Omental fat pad (tissue), 4 donors: ENCODE data around the gene XPC. TPM values are rescaled to one million over a fixed set of nuclear protein-coding genes. Genes with fewer than 3 reads are reported as not detected.

Experiments used
- ATAC-seq: fragments of 150-250 bp; one replicate; pipeline ENCODE4 v1.9.1; 2016; ENCODE audit warnings: mild to moderate bottlenecking, moderate library complexity; ENCODE audit not compliant: low FRiP score
- DNase-seq: peaks from one replicate; pipeline ENCODE4 v3.0.0-alpha.2; 2019; ENCODE audit warnings: low spot score
- total RNA-seq, 4 donors: library from RNA; depleted of rRNA; stranded (reverse); fragments of >200 nt; gene quantifications; one replicate each; pipeline ENCODE4 v1.1.0, GENCODE V29; 2016
- TF ChIP-seq, protein P1 (sequence below), 3 donors: fragments of 450-650 bp; IDR thresholded peaks; one replicate each; pipeline ENCODE4 v1.5.1; 2016 to 2017; ENCODE audit warnings: antibody characterized with exemption in 3 of 3, mild to moderate bottlenecking in 3 of 3, moderate library complexity in 2 of 3

The XPC gene
- total RNA-seq, 4 donors from 2014 or later: 26.5 to 47.8 (median 33.8) TPM

DNA sequence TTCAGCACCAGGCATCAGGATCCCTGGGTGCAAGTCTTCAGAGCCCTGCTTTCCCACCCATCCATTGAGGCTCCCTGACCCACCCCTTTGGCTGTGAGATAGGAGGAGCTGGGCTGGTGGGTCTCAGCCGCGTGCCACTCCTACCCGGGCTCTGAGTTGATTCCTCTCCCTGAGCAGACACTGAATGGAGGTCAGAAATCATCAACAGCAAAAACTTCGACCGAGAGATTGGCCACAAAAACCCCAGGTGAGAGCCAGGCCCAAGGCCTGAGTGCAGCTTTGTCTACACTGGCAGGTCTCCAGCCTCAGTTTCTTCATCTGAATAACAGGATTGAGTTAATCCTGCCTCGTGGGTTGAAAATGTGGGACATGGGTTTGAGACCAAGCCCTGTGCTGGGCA is 45.7 kb downstream of the XPC start:
- TF ChIP-seq, protein P1, sequence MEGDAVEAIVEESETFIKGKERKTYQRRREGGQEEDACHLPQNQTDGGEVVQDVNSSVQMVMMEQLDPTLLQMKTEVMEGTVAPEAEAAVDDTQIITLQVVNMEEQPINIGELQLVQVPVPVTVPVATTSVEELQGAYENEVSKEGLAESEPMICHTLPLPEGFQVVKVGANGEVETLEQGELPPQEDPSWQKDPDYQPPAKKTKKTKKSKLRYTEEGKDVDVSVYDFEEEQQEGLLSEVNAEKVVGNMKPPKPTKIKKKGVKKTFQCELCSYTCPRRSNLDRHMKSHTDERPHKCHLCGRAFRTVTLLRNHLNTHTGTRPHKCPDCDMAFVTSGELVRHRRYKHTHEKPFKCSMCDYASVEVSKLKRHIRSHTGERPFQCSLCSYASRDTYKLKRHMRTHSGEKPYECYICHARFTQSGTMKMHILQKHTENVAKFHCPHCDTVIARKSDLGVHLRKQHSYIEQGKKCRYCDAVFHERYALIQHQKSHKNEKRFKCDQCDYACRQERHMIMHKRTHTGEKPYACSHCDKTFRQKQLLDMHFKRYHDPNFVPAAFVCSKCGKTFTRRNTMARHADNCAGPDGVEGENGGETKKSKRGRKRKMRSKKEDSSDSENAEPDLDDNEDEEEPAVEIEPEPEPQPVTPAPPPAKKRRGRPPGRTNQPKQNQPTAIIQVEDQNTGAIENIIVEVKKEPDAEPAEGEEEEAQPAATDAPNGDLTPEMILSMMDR (IDR thresholded peaks at IDR 0.05): no peak
- ATAC-seq (no peak), DNase-seq (no peak)

DNA sequence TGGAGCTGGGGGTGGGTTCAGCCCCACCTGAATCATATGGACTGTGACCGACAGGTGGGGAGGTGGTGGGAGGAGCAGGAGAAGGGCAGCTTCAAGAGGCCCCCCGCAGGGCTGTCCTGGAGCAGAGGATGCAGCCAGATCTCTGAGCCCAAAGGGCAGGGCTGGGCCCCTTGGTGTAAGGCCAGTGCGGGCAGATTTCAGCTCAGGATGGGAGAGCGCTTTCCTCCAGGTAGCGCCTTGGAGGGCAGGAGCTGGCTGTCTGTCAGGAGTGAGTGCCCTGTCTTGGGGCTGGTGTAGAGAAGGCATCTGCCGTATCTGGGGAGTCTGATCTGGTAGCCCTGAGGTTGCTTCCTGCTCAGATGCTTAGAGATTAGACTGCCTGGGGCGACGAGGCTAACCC is 46.3 kb downstream of the XPC start:
- DNase-seq: no peak
- ATAC-seq: no peak
- TF ChIP-seq, protein P1 (IDR thresholded peaks at IDR 0.05): no peak

DNA sequence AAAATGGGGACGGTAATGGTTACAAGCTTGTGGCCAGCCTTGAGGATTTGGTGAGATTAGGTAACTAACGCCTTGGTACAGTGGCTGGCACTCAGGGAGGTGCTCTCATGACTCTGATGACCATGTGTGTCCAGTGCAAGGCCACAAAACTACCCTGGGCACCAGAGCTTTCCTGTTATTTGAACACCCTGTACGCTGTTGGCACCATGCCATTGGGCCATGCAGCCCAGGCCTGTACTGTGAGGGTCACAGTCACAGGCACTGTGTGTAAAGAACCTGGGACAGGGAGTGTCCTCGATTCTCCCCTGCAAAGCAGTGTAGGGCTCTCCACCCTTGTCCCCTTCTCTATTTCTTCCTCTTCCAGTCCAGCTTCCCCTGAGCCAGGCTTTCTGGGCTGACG is 47.3 kb downstream of the XPC start:
- TF ChIP-seq, protein P1 (IDR thresholded peaks at IDR 0.05): no peak
- no peak for ATAC-seq

DNA sequence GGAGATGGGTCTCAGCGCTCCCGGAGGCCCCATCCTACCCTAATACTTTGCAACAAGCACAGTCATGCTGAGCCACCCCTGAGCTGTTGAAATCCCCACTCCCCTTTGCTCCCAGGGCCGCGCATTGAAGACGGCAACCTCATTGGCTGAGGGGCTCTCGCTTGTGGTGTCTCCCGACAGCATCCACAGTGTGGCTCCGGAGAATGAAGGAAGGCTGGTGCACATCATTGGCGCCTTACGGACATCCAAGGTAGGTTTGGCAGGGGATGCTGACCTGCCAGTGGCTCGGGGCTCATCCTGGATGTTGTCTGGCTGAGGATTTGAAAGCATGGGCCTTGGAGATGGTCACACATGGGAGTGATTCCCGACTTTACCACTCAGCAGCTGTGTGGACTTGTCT is 47.7 kb downstream of the XPC start:
- ATAC-seq (no peak), DNase-seq (no peak)
- TF ChIP-seq, protein P1 (IDR thresholded peaks at IDR 0.05): no peak

More for the DNA sequence above, 47.3 kb downstream of the XPC start:
- DNase-seq: no peak

DNA sequence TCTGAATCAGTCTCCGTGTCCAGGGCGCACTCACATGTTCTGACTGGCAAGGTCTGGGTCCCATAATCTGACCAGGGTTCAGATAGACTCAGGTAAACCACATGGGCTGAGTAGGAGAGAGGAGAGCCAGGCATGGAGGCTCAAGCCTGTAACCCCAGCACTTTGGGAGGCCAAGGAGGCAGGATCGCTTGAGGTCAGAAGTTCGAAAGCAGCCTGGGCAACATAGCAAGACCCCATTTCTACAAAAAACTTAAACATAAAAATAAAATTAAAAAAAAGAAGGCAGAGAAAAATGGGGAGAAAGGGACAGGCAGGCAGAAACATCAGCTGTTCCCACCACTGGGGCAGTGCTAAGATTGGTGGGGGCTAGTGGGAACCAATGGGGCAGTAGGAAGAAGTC is 48.2 kb downstream of the XPC start:
- DNase-seq (no peak), ATAC-seq (no peak)
- TF ChIP-seq, protein P1 (IDR thresholded peaks at IDR 0.05): no peak

DNA sequence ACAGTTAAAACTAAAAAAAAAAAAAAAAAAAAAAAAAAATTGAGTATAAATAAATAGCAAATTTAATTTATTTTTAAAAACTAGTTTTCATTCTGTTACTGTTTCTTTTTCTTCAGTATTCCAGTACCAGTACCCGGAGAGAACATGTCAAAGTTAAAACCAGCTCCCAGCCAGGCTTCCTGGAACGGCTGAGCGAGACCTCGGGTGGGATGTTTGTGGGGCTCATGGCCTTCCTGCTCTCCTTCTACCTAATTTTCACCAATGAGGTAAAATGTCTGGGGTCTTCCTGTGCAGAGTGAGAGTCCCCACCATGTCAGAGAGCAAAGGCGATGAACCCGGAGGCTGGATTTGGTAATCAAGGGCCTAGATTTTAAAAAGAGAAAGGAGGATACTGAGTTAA is 49.1 kb downstream of the XPC start:
- DNase-seq: no peak
- TF ChIP-seq, protein P1 (IDR thresholded peaks at IDR 0.05): no peak
- ATAC-seq: no peak

DNA sequence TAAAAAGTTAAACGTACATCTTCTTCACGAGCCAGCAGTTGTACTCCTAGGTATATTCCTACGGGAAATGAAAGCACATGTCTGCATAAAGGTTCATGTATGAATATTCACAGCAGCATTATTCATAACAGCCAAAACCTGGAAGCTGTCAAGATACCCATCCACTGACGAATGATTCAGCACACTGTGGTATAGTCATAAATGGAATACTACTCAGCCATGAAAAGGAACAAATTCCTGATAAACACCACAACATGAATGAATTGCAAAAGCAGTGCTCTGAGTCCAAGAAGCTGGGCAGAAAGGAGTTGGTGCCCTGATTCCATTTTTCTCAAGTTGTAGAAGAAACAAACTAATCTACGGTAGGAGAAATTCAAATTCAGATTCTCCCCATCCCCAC is 49.7 kb downstream of the XPC start:
- TF ChIP-seq, protein P1 (IDR thresholded peaks at IDR 0.05): no peak
- ATAC-seq: no peak
- no peak for DNase-seq
